GM19035 (cell line): ENCODE measurements around the gene SKOR1.

Experiments used
- ATAC-seq: cut with Tn5 transposase; IDR thresholded peaks from one replicate; pipeline ENCODE4 v1.9.1; 2021; ENCODE audit not compliant: unreplicated experiment

SKOR1 gene

GRCh38 chr15:67882487-67883233, 57.4 kb downstream of the SKOR1 start:
- no peak for ATAC-seq

GRCh38 chr15:67883234-67883773, 58.0 kb downstream of the SKOR1 start:
- ATAC-seq: no peak

GRCh38 chr15:67884009-67884408, 58.7 kb downstream of the SKOR1 start:
- no peak for ATAC-seq
